Stimulated activated CD8-positive, alpha-beta memory T cell treated with anti-CD3 and anti-CD28 coated beads, Interleukin-12 subunit alpha, Interleukin-12 subunit beta, amount 100 ng/mL, for 24 hours (primary cell): ENCODE measurements around the gene ACAP1.
"Not testable (repeated sequence)": the region's sequence is repeated elsewhere in the genome, so short reads cannot be mapped to it uniquely, and the experiment has no call there.

ENCODE experiments used
- DNase-seq: peaks from one replicate; pipeline ENCODE4 v3.0.0-alpha.2; 2020; ENCODE audit errors: extremely low read depth

Gene ACAP1

DNA sequence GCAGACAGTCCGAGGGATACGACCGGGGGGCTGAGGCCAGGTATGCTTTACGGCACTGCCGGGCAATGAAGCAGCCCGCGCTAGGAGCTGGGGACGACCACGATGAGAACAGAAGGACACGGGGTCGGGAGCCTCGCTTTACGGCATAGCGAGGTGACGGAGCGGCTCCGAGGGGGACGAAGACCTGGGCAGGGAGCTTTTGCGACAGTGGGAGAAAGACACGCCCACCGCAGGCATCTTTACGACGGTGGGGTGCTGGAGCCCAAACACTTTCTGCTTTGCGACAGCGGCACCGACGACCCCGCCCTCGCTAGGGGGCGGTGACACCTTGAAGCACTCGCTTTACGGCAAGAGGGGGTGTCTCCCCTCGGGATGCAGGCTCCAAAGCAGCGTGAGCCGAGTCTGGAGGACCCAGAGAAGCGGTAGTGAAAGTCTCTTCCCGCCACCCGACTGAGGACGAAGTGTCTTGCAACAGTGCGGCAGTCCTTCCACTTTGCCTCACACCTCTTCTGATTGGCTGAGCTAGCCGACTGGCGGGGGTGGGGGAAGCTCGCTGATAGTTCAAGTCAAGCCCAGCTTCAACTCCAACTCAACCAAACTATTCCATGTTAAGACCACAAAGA is 6.8 kb upstream of the ACAP1 start:
- DNase-seq = peak; percentile 88

DNA sequence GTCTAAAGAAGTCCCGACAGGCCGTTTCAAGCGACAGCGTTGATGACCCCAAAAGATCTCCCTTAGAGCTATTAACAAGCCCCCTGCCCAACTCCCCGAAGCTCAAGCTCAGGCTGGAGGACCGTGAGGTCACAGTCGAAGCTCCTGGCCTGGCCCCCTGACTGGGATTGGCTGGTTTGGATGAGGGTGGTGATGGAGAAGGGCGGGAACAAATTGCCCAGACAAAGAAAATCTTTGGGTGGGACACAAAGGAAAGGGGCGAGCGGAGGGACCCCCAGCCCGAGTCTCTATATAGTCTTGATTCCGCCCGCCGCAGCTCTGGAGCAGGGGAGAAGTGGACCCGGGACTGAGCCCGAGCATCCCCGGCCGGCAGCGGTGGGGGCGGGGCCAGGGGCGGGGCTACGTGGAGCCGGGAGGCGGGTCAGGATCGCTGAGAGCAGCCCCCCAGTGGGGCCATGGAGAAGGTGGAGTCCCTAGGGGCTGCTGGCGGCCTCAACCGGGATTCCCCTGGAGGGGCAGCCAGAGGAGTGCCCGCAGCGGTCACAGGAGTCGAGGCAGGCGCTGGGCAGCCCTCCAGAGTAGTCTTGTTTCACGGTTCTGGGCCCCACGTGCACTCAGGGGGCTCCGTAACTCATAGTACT is 6.2 kb upstream of the ACAP1 start:
- peak; percentile 53 for DNase-seq

DNA sequence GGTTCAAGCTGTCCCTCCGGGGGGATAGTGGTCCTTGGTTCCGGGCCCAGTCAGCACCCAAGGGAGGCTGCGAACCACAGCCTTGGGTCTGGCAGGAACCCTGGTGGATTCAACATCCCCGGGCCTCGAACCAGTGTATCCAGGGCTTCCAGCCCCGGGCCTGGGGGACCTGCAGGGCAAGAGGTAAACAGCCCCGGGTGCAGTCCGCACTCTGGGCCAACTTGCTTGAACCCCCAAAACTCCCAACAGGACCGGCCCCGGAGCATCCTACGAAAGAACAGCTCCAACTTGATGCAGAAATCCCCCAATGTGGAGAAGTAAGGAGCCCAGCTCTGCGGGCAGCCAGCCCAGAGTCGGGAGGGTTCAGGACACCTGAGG is 5.7 kb upstream of the ACAP1 start:
- DNase-seq = no peak

DNA sequence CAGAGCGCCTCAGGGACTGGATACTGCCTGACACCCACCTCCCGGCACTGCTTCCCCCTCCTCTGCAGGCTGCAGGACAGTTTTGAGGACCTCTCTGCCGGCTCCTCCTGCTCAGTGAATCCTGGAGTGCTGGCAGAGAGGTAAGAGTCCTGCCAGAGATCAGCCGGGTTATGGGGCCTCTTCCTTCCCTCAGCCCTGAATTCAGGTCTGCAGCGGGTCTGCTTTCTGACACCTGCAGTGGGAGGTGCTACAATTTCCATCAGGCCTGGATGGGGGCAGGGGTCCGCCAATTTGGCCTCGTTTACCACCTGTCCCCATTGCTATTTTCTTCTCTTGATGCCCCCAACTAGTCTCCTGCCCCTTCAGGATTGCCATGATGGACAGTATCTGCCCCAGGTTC is 4.2 kb upstream of the ACAP1 start:
- no peak for DNase-seq

DNA sequence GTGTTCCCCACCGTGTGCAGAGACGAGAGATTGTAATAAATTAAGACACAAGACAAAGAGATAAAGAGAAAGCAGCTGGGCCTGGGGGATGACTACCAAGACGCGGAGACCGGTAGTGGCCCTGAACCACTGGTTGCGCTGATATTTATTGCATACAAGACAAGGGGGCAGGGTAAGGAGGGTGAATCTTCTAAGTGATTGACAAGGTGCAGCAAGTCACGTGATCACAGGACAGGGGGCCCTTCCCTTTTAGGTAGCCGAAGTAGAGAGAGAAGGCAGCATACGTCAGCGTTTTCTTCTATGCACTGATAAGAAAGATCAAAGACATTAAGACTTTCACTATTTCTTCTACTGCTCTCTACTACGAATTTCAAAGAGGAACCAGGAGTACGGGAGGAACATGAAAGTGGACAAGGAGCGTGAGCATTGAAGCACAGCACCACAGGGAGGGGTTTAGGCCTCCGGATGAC is 3.7 kb upstream of the ACAP1 start:
- not testable (repeated sequence) for DNase-seq

DNA sequence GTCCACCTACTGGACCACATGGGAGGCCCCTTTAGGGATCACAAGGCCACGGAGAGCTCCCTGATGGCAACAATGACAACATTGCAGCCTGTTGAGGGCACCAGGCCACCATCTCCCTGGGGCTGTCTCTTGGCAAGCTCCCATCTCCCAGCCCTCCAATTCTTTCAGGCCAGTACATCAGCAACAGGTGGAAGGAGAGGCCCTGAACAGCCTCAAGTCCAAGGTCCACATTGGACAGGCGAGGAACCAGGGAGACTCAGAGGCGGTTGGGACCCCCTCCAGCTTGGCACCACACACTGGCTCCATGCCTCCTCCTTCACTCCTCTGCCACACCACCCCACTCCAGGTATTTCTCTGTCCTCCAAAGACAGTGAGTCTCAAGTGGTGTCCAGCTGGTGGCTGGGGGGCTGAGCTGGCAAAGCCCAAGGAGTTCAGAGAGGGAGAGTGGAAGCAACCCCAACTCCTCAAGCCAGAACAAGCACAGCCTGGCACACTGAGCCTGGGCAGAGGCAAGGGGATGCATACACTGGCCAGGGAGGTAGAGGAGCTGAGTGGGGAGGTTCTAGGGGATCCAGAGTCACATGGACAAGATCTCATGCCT is 1.3 kb upstream of the ACAP1 start:
- no peak for DNase-seq

DNA sequence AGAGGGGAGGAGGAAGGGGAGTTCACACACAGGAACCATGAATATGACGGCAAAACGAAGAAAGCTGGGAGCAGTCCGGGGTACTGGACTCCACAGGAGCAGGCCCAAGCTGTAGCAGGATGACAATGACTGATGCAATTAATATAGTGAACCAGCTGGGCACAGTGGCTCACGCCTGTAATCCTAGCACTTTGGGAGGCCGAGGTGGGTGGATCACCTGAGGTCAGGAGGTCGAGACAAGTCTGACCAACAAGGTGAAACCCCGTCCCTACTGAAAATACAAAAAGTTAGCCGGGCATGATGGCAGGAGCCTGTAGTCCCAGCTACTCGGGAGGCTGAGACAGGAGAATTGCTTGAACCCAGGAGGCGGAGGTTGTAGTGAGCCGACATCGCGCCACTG is 564 bp upstream of the ACAP1 start:
- DNase-seq = not testable (repeated sequence)

DNA sequence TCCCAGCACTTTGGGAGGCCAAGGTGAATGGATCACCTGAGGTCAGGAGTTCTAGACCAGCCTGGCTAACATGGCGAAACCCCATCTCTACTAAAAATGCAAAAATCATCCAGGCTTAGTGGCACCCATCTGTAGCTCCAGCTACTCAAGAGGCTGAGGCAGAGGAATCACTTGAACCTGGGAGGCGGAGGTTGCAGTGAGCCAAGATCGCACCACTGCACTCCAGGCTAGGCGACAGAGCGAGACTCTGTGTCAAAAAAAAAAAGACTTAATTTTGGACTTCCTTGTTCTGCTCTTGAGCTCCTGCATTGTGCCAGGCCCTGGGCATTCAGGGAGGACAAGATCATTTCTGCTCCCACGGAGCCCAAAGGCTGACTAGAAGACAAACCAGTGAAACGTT is 1.3 kb downstream of the ACAP1 start:
- not testable (repeated sequence) for DNase-seq

DNA sequence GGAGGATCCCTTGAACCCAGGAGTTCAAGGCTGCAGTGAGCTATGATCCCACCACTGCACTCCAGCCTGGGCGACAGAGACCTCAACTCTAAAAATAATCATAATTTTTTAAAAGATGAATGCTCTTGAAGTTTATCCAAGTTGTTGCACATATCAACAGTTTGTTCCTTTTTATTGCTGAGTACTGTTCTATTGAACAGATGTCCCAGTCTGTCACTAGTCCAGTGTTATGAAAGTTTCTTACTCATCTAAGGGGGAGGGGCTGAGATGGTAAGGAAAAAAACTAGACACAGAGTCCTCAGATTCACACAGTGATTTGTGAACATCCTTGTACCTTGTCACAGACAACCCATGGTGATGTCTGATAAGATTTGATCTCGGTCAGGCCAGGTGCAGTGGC is 3.9 kb downstream of the ACAP1 start:
- no peak for DNase-seq

DNA sequence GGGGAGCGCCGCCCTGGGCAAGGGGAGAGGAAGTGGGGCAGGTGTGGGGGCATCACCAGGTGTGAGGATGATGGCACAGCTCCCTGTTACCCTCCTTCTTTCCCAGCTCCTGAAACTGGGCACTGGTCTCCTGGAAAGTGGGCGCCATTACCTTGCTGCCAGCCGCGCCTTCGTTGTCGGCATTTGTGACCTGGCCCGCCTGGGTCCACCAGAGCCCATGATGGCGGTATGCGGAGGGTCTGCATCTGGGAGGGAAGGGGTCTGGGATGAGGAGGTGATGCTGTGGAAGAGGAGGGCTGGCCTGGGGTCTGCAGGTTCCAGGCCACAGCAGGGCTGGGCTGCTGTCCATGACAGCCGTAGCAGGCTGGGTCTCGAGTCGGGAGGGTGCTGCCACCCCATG is 5.5 kb downstream of the ACAP1 start:
- no peak for DNase-seq

DNA sequence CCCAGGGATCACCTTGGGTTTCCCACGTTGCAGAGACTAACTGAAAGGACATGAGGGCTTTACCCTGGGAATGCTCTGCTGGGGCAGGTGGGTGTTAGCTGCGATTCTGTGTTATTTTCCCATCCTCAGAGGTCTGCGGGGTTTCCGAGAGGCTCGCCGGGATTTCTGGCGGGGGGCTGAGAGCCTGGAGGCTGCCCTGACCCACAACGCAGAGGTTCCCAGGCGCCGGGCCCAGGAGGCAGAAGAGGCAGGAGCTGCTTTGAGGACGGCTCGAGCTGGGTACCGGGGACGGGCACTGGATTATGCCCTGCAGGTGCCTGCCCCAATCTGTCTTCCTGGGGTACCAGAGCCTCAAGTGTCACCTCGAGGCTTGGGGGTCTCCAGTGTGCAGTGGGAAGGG is 6.9 kb downstream of the ACAP1 start:
- no peak for DNase-seq

DNA sequence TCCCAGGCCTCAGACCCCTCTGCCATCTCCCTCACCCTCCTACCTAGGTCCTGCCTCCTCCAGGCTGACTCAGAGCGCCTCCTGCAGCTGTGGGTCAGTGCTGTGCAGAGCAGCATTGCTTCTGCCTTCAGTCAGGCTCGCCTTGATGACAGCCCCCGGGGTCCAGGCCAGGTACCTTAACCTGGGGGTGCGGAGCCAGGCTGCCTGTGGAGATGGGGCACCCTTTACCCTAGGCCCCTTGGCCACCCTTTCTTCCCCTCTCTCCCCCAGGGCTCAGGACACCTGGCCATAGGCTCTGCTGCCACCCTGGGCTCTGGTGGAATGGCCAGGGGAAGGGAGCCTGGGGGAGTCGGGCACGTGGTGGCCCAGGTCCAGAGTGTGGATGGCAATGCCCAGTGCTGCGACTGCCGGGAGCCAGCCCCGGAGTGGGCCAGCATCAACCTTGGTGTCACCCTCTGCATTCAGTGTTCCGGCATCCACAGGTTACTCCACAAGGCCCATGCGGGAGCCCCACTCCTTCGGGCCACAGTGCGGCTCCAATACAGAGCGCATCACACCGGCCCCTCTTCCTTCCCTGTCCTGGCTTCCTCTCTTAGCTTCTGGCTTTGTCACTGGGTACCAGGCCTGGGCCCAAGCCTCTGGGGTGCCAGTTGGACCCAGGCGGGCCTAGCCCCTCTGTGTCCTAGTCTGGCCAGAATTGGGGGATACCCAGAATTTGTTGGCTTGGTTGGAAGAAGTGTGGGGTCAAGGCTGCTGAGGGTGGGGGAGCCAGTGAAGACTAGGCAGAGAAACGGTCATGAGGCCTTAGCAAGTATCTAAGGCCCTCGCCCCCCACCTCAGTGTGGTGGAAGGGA is 10.7 kb downstream of the ACAP1 start:
- no peak for DNase-seq

DNA sequence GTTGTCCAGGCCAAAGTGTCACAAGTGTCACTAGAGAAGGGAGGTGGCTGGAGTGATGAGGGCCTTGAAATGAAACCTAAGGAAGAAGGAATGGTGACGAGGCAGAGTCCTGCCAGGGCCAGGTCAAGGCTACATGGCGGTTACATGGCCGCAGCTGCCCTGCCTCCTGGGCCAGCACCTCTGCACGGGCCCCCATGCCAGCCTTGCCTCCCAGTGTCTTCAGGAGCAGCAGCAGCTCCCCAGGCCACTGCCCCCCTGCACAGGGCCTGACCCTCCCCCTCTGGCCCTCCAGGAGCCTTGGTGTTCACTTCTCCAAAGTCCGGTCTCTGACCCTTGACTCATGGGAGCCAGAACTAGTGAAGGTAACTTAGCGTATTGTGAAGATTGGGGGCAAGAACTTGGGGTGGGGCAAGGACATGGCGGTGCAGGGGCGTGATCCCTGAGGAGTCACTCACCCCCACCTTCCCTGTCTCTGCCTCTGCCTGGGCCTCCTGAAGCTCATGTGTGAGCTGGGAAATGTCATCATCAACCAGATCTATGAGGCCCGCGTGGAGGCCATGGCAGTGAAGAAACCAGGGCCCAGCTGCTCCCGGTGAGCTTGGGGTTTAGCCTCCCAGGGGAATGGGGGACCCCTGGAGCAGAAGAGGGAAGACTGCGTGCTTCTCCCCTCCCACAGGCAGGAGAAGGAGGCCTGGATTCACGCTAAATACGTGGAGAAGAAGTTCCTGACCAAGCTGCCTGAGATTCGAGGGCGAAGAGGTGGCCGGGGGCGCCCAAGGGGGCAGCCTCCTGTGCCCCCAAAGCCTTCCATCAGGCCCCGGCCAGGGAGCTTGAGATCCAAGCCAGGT is 11.5 kb downstream of the ACAP1 start:
- DNase-seq = no peak

DNA sequence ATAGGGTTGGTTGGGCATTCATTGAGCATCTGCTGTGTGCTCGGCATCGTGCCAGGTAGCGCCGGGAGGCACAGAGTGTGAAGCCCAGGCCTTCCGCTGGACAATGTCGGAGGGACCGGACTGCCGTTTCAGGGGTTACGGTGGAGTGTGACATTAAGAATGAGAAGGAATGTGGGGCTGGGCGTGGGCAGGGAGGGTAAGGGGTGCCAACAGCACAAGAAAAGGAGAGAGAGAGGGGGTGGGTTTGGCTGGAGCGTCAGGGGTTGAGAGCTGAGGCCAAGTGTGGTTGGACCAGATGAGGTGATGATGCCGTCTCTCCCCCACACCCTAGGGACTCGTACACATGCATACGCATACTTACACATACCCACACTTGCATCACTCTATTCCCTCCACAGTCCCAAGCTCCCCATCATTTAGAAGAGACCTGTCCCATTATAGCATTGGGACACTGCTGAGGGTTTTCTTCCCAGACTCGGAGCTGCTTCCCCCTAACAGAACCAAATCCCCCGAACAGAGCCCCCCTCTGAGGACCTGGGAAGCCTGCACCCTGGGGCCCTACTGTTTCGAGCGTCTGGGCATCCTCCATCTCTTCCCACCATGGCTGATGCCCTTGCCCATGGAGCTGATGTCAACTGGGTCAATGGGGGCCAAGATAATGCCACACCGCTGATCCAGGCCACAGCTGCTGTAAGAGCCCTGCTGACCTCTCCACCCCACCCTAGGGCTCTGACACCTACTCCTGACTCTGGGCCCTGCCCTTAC is 12.3 kb downstream of the ACAP1 start:
- DNase-seq = no peak

DNA sequence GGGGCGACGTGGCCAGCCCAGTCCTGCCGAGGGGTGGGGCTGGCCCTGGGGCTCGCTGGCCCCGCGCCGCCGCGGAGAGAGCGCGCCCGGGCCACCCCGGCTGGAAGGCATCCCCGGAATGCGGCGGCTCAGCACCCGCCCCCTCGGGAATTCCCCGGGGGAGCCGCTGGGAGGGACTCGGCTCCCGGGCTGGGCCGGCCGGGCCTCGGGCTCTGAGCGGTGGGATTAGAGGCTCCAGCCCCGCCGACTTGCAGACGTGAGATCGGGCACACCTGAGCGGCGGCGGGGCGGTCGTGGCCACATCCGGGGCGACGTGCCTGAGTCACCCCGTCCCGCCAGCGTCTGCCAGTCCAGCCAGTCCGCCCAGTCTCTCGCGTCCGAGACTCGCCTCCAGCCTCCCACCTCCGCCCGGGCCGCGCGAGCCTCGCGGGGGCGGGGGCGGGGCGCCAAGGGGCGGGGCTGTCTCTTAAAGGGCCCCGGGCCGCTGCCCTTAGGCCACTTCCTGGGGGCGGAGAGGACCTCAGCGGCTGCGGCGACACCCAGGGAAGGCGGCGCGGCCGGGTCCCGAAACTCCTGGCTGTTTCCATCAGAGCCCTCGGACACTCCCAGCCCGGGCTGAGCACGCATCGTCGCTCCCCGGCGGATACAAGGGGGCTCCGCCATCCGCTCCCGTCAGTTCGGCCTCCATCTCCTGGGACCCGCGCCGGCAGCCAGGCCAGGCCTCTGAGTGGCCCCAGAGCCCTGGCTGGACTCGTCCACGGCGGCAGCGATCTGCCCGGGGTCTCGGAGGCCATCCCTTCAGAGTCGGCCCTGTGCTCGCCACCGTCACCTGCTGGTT is 15.6 kb downstream of the ACAP1 start, which contains the start of gene KCTD11:
TSS of gene KCTD11 (plus strand) at position 498 of the 838 bp plus-strand sequence.
- DNase-seq = no peak

DNA sequence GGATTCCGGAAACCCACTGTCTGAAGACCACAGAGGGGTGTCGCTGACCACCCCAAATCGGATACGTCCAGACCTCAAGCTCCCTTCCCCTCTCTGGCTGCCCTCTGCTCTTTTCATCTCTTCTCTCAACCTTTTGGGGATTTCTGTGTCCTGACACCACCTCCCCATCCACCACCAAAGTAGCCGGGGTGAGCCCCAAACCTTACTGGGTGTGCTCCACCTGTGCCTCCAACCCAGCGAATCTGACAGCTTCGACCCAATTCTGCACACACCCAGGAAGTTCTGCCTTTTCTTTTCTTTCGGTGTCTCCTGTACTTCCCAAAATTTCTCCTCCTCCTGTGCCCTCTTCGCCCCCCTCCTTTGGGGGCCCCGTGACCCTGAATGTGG is 16.2 kb downstream of the ACAP1 start:
- DNase-seq = no peak

DNA sequence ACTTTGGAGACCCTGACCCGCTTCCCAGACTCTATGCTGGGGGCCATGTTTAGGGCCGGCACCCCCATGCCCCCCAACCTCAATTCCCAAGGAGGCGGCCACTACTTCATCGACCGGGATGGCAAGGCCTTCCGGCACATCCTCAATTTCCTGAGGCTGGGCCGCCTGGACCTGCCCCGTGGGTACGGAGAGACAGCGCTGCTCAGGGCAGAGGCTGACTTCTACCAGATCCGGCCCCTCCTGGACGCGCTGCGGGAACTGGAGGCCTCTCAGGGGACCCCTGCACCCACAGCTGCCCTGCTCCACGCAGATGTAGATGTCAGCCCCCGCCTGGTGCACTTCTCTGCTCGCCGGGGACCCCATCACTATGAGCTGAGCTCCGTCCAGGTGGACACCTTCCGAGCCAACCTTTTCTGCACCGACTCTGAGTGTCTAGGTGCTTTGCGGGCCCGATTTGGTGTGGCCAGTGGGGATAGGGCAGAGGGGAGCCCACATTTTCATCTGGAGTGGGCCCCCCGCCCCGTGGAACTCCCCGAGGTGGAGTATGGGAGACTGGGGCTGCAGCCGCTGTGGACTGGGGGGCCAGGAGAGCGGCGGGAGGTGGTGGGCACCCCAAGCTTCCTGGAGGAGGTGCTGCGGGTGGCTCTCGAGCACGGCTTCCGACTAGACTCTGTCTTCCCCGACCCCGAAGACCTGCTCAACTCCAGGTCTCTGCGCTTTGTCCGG is 16.7 kb downstream of the ACAP1 start:
- DNase-seq = no peak

DNA sequence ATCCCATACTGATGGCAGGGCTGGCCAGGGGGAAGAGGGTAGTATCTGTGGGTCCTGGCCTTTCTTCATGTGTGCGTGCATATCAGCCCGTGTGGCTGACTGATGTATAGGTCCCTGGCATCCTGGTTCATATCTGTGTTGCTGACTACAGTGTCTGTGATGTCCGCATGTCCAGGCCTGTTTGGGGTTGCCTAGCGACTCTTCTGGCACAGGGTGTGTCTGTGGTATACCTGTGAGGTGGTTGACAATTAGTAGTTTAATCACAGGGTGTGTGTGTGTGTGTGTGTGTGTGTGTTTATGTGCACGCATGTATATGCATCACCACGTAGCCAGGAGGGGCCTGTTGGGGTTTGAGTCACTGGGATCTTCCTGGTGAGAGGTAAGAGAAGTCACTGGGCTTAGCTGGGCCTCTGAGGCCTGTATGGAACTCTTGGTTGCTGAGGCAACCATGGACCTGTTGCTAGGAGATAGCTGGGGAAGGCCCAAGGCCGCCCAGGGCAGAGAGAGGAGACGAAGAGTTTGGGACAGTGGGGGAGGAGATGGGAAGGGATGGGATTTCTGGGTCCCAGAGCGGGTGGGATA is 18.0 kb downstream of the ACAP1 start:
- no peak for DNase-seq

DNA sequence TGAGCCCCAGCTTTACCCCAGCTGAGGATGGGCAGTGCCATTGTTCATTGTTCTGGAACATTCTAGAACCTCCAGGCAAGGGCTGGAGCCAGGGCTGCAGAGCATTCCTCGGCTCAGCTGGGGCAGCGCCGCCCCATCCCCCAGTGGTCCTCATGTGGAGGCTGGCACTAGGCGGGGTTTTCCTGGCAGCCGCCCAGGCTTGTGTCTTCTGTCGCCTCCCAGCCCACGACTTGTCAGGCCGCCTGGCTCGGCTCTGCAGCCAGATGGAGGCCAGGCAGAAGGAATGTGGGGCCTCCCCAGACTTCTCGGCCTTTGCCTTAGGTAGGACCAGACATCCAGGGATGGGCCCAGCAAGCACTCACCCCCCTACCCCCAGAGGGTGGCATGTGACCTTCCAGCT is 18.7 kb downstream of the ACAP1 start, which contains the start of gene TMEM95:
TSS of gene TMEM95 (plus strand) at position 104 of the 400 bp plus-strand sequence. CDS start at position 153, 49 bp downstream.
- DNase-seq = no peak
